ENCODE data around the gene MIX23.

MIX23 gene

DNA sequence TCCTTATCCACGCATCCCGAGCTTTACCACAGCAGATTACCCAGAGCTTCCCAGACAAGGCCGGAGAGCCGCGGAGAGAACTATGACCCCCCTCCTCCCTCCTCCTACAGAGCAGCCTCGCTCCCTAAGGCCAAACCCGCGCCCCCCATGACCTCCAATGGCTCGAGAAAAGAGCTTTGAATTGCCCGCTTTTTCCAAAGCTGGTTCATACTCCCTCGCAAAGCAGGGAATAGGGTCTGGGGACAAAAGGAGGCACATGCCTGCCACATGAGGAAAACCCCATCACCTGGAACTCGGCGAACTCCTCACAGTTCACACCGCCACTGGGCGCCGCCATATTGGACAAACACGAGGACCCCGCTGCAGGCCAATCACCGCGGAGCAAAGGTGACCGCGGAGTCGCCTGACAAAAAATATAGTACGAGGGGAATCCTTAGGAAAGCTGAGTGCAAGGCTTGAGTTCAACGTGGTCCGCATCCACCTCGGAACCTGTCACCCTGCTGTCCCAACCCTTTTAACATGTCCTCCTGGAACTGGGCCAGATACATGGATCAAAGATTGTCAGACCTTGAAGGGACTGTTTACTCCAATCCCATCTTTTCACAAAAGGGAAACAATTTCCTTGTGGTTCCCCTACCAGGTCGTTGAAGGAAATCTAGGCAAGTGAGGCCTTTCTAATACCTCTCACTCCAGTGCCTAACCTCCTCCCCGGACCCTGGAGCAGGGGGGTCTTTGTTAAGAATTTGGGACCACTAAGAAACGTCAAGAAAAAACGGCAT is at the start of gene MIX23:
Gene MIX23 (minus strand): TSS at position 344 of the 779 bp plus-strand sequence. CDS start 7 bp downstream, at position 337.
- DNase-seq (ENCODE audit: low spot score) = peak; percentile 93

DNA sequence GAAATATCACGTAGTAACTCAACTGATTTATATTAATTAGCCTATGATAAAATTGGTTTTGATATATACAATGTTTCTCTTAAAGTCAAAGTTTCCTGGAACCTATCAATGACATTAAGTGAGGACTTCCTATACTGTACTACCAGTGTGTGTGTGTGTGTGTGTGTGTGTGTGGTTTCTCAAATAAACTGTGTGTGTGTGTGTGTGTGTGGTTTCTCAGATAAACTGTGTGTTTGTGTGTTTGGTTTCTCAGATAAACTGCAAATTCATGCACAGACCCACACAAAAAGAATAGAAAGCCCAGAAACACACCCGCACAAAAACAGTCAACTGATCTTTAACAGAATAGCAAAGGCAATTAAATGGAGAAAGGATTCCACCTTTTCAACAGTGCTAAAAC is 47.3 kb upstream of the MIX23 start:
- DNase-seq (ENCODE audit: low spot score) = no peak

DNA sequence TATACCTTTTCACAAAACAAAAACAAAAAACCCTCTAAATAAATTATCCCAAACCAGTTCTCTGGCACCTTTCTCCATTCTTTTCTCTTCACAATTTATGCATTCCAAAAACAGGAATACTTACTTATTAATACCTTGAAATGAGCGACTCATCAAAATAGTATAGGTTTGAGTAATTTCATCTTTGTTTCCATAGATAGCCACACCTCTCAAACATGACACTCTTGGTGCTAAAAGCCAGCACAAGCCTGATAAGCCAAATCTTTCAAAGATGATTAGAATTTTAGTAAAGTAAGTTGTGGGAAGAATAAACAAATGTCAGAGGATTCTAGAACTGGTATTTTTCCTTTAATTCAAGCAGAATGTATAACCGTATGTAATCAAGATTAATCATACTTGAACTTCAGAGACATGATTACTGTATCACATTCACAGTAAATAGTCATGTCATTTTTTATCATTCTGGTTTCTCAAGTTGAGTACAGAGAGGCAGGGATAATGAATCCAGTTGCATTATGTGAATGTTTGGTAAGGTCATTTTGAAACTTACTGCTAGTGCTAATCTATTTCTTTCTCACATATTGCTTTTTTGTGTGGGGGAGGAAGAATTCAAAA is 44.9 kb upstream of the MIX23 start:
- DNase-seq (ENCODE audit: low spot score) = no peak

DNA sequence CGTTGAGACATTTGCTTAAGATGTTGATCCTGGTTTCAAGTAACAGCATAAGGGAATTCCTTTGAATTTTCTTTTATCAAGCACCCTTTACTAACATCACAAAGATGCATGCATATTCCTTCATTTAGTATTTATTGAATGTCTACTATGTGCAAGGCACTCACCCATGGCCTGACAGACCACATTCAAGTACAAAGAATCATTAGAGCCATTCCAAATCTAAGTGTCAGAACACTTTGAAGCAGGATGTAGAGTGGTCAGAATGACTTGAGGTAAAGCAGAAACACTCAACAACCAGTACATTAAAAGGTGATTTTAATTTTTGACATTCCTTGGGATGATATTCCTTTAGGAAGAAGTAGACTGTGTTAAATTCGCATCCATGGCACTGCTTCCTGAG is 38.8 kb upstream of the MIX23 start:
- no peak for DNase-seq (ENCODE audit: low spot score)

GRCh38 chr3:122421101-122421500 is 38.1 kb upstream of the MIX23 start:
- DNase-seq (ENCODE audit: low spot score) = no peak

DNA sequence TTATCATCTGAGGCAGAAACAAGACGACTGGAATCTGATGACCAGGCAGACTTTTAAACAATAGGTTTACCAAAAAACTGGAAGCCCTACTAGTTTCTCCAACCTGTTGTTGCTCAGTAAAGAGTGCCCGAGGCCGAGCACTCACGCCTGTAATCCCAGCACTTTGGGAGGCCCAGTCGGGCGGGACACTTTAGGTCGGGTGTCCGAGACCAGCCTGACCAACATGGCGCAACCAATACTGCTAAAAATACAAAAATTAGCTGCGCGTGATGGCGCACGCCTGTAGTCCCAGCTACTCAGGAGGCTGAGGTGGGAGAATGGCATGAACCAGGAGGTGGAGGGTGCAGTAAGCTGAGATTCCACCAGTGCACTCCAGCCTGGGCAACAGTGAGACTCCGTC is 33.9 kb upstream of the MIX23 start:
- DNase-seq (ENCODE audit: low spot score) = no peak

DNA sequence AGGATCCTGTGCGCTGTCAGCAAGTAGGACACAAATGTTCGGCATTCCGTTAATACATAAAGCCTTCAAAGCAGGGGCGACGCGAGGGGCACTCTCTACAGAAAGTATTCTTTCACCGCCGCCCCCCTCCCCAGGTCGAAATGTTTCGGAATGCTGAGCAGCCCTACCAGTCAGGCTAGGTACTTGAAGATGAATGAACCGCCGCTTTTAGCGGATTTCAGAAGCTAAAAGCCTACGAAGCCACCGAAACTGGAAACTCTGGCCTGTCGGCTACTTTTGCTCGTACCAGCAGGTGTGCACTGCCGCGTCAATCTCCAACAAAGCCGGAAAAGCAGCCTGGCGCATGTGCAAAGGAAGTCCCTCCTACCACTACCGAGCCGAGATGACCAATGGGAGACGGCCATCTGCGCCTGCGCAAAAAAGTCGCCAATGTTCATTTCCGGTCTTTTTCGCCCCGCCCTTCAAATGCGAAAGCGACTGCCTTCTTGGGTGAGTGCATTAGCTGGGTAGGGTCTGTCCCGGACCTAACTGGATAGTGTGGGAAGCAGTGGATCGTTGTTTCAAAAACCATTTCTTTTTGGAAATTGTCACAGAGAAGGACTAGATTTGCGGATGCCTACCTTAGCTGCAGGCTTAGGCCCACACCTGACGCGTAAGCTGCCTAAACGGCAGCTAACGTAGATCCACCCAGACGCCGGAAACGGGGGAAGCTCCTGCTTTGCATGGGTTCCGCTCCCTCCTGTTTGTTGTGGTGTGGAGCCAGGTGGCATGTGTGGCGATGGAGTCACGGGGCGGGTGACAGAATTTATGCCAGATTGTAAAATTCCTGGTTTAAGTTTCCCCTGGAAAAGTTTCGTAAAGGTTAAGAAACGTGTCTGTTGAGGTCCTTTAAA is 33.0 kb upstream of the MIX23 start, which contains the start of gene WDR5B:
Gene WDR5B (minus strand): TSS at position 301 of the 893 bp plus-strand sequence. CDS start 534 bp downstream, outside the sequence.
- DNase-seq (ENCODE audit: low spot score) = peak; percentile 98

DNA sequence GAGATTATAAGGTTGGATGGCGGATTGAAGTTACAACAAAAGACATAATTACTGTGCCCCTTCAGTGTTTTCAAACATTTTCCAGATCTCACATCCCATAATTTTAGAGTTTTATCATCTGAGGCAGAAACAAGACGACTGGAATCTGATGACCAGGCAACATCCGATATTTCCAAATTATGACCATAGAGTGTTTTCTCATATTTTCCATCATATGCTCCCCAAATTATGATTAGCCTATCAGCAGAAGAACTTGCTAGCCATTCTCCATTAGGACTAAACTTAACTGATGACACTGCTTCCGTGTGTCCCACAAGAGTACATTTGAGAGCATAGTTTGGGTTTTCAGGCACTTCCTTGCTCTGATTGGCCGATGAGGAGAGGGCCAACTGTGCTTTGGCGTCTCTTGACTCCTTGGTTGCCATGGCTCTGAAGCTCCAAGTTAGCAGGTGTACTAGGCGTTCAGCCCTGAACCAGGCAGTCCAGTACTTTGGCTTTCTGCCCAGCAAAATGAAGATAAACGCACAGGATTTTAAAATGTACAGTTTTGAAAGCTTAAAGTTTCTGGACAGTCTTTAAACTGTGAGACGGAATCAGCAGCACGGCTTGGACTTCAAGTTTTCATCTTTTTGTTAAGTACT is 32.2 kb upstream of the MIX23 start:
- DNase-seq (ENCODE audit: low spot score) = peak; percentile 67

DNA sequence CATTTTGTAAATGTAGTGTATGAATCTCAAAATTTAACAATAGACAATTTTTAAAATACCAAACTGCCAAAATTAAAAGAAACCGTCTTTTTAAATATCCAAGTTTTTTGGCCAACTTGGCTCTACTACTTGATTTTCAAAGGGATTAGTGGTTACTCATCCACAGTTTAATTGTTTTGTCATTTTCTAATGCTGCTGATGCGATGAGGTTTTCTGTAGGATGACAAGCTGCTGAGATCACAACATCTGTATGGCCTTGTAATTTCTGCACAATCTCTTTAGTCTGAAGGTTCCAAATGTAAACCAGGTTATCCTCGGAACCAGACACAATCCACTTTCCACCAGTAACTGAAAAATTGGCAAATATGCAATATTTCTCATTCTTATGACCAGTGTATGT is 31.4 kb upstream of the MIX23 start:
- no peak for DNase-seq (ENCODE audit: low spot score)

DNA sequence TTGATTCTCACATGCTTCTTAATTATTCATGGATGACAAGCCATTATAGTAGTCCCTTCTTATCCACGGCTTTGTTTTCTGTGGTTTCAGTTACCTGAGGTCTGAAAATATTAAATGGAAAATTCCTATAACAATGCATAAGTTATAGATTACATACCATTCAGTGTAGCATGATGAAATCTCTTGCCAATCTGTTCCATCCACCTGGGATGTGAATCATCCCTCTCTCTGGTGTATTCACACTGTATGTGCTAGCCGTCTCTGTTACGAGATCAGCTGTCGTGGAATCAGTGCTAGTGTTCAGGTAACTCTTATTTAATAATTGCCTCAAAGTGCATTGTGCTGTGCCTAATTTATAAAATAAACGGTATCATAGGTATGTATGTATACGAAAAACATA is 27.6 kb upstream of the MIX23 start:
- DNase-seq (ENCODE audit: low spot score) = no peak

- no peak for DNase-seq (ENCODE audit: low spot score)
These were observed 27.1 kb upstream of the MIX23 start for GRCh38 chr3:122410111-122410510.

DNA sequence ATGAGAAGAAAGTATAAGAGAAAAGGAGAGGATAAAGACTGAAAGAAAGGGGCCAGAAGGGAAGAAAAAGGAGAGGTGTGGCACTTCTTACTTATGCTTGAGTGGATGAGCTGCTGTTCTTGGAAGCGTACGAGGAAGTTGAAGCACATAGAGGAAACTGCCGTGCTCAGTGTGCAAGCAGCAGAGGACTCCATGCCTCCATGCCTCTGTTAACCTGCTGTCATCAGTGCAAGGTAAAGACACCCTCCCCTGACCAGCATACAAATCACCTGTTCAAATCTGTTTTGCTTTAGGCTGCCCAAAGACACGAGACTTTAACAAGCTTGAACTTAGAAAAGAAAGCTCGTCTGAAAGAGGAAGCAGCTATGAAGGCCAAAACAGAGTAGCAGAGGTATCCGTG is 26.4 kb upstream of the MIX23 start:
- DNase-seq (ENCODE audit: low spot score) = no peak

DNA sequence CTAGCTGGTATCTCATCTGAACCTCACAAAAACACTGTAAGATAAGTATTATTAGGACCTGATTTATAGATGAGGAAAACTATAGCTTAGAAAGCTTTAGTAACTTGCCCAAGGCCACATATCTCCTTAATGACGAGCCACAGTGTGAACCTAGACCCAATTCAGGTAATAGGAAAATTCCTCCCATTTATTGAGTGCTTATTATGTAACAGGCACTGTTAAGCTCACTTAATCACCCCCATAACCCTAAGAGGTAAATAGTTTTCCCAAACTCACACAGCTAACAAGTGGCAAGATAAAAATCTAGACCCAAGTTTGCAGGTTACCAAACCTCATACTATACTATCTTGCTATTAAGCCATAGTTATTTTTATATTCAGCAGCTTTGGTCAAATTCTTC is 24.9 kb upstream of the MIX23 start:
- DNase-seq (ENCODE audit: low spot score) = no peak

- no peak for DNase-seq (ENCODE audit: low spot score)
These were observed 23.2 kb upstream of the MIX23 start for GRCh38 chr3:122406198-122406597.

DNA sequence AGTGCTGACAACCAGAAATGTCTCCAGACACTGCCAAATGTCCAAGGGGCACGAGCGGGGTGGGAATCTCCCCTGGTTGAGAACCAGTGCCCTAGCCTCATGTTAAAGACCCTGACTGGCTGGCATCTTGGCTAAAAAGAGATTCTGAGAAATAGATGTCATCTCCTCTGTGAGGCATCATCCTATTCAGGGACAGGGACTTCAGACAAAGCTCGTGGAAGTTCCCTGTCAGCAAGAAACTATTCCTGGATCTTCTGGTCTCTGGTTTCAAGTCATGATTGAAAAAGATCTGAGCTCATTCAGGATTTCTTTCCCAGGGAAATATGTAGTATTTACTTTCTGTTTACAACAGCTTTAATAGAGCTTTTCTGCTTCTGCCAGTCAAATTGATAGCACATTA is 22.0 kb upstream of the MIX23 start:
- DNase-seq (ENCODE audit: low spot score) = no peak

GRCh38 chr3:122403489-122403888 is 20.5 kb upstream of the MIX23 start:
- DNase-seq (ENCODE audit: low spot score) = no peak

DNA sequence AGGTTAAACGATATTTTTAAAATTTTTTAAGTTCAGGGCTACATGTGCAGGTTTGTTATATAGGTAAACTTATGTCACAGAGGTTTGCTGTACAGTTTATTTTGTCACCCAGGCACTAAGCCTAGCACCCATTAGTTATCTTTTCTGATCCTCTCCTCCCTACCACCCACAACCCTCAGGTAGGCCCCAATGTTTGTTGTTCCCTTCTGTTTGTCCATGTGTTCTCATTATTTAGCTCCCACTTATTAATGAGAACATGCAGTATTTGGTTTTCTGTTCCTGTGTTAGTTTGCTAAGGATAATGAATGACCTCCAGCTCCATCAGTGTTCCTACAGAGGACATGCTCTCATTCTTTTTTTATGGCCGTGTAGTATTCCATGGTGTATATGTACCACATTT is 15.9 kb upstream of the MIX23 start:
- DNase-seq (ENCODE audit: low spot score) = no peak

- DNase-seq (ENCODE audit: low spot score) = no peak
These were observed 14.2 kb upstream of the MIX23 start for GRCh38 chr3:122397201-122397600.

GRCh38 chr3:122396511-122396910 is 13.5 kb upstream of the MIX23 start:
- DNase-seq (ENCODE audit: low spot score) = no peak

- DNase-seq (ENCODE audit: low spot score) = no peak
These were observed 12.6 kb upstream of the MIX23 start for GRCh38 chr3:122395582-122395981.

- no peak for DNase-seq (ENCODE audit: low spot score)
These were observed 11.1 kb upstream of the MIX23 start for GRCh38 chr3:122394173-122394572.

Data from LoVo (cell line).